Measurements from ENCODE around the gene PRR18.

- TF ChIP-seq POLR2A (IDR thresholded peaks at IDR 0.05), result no peak
- no peak for TF ChIP-seq CTCF (IDR thresholded peaks at IDR 0.05)
Observed at GRCh38 chr6:166323395-166323794, 15.2 kb upstream of the PRR18 start.
